HG03045 (cell line): ENCODE measurements around the gene SHISA6.

ENCODE experiments used
- ATAC-seq: cut with Tn5 transposase; IDR thresholded peaks from one replicate; pipeline ENCODE4 v1.9.1; 2021; ENCODE audit warnings: mild to moderate bottlenecking, moderate library complexity; ENCODE audit not compliant: unreplicated experiment

The SHISA6 gene

DNA sequence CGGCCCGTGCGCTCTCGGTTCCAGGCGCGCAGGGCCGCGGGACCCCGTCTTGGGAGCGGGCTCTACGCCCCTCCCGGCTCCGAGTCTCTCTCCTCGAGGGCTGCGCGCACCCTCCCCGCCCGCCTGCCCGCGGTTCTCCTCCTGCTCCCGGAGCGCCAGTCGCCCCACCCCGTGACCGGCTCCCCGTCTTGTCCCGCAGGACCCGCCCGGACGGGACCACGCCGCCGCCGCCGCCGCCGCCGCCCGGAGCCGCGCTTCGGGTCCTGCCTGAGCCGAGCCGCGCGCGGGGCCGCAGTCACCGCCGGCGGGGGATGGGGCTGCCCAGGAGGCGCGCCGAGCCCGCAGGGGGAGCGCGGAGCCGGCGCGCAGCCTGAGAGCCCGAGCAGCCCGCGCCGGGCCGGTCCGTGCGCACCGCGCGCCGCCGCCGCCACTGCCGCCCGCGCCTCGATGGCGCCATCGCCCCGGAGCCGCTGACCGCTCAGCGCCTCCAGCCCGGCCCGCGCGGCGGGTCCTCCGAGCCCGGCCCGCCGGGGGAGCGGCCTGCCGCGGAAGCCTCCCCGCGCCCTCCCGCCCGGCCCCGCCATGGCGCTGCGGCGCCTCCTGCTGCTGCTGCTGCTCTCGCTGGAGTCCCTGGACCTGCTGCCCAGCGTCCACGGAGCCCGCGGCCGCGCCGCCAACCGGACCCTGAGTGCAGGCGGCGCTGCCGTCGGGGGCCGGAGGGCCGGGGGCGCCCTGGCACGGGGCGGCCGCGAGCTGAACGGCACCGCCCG lies at the start of gene SHISA6:
Gene SHISA6, plus strand, starts transcription at position 373 of the 770 bp plus-strand sequence.
- ATAC-seq = no peak

- ATAC-seq = no peak
These were observed 45.2 kb upstream of the SHISA6 start for GRCh38 chr17:11195801-11196200.

DNA sequence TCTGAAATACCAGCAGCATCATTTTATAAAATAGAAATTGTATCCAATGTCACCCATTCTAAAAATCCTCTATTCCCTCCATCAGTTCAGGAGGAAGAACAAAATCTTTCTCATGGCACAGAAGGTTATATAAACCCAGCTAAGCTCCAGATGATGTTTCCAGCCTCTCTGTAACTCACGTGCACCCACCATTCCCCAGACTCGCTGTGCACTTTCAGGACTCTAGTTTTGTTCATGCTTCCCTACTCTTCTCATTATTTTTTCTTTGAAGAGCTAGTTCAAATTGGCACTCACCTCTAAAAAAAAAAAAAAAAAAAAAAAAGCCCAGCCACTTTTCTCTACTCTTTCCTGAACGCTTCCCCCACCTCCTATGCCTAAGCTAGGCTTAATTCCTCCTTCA lies 36.0 kb upstream of the SHISA6 start:
- ATAC-seq = no peak

GRCh38 chr17:11205659-11206058 lies 35.4 kb upstream of the SHISA6 start:
- no peak for ATAC-seq

GRCh38 chr17:11209906-11210305 lies 31.1 kb upstream of the SHISA6 start:
- ATAC-seq = no peak

DNA sequence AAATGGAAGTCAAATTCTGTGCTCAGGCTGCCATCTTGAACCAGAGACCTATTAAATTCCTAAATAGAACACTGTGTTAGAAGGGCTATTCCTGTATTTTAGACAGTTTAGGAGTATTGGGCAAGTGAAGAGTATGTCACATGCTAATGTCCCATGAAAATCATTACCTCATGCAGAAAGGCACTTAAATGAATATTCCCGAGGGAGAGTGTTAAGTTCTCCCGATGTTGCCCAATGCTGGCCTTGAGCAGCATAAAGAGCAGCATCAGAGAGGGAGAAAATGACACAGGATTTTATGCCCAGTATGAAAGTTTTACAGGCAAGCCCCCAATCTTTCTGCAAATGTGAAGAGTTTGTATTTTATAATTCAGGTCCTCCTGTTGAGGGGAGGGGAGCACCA lies 28.2 kb upstream of the SHISA6 start:
- no peak for ATAC-seq

DNA sequence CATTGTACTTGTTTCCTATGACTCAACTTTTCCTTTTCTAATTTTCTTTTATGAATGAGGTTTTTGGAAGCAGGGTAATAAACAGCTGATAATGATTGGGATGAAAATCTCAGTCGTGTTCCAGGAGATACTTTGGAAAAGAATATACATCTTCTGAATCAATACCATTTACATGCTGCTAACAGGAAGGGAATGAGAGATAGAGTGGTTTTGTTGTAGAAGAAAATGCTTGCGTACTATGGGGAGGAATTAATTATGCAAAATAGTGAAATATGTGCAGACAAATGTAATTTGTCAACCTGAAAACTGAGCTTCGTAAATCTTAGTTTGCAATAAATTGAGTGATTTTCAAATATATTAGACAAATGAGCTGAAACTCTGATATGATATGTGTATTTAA lies 24.0 kb upstream of the SHISA6 start:
- ATAC-seq = no peak

- ATAC-seq = no peak
These were observed 19.8 kb upstream of the SHISA6 start for GRCh38 chr17:11221196-11221595.

DNA sequence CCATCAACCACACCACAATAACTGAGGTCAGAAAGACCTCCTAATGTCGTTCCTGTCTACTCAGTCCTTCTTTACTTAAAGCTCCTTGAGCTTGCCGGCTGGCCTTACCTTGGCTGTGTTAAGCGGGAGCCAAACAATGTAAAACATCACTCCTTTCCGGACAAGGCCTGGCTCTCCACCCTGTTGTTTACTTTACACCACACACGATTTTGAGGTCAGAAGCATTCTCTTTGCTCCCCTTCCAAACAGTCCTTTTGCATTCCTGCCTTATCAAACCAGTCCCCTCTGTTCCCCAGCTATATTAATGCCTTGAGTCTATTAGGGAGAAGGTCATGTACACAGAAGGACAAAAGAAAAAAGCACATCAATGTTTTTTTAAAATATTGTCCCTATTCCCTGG lies 19.3 kb upstream of the SHISA6 start:
- no peak for ATAC-seq

- ATAC-seq = no peak
These were observed 2.3 kb upstream of the SHISA6 start for GRCh38 chr17:11238705-11239104.

GRCh38 chr17:11239379-11239970 lies 1.5 kb upstream of the SHISA6 start:
- no peak for ATAC-seq

- ATAC-seq = no peak
These were observed 772 bp upstream of the SHISA6 start for GRCh38 chr17:11240041-11240840.

- no peak for ATAC-seq
These were observed 706 bp downstream of the SHISA6 start for GRCh38 chr17:11241611-11242226.

DNA sequence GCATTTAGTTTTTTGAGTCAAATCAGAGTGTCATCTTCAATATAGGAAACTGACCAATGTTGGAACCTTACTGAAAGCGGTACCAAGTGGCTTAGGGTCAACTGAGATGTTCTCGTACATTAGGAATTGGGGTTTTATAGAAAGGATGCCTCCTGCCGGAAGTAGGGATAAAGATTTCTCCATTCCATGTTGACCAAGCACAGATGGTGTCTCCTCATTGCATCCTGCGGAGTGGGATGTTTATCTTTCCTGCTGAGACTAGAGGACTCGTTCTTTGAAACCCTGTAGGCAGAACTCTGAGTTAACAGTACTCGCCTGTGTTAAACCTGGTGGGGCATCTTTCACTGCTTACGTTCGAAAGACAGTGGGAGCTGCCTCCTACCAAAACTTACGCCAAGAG lies 1.4 kb downstream of the SHISA6 start:
- ATAC-seq = no peak

DNA sequence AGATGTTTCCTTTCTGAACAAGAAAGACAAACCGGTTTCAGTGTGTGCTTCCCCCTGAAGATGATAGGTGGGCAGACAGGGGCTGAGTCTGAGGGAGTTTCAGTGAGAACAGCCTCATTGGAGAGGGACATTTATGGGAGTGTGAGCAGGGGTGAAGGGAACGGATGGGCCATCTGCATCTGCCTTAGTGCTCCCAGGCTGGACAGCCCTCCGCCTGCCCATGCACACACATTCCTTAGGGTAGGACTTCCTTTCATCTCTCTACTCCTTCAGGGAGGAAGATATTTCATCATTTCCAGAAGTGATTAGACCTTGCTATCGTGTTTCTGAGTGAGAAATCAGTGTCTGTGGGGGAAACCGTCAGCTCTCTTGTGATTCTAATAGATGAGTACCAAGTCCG lies 3.8 kb downstream of the SHISA6 start:
- no peak for ATAC-seq

DNA sequence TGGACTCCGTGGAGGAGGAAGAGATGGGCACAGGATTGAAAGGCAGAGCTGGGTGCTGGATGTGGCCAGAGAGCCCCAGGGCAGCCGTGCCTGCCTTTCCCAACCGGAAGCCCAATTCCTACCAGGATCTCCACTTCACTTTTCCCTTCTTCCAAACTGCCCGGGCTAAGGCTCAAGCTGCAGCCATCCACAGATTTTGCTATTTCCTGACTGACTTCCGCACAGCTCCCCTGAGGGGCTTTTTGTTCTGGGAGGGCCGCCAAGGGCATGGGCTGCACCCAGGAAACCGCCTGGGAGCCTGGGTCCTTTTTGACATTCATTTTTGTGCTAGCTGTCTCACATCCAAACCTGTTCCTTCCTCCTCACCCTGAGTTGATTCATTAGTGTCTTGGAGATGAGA lies 4.2 kb downstream of the SHISA6 start:
- no peak for ATAC-seq

DNA sequence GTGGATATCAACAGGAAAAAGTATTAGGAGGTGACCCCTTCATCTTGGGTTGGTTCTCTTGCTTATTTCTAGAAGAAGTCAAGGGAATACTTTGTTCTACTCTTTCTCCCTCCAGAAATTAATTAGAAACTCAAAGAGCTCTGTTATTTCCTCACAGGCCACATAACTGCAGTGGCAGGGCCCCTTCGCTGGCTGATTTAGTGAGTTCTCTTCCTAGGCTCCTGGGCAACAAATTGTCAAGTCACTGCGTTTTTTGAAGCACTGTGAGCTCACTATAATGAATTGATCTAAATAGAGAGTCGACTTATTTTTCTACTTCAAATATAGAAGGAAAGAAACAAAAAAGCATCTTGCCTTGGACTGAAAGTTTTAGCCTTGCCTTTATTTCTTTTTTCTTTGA lies 4.8 kb downstream of the SHISA6 start:
- ATAC-seq = no peak

DNA sequence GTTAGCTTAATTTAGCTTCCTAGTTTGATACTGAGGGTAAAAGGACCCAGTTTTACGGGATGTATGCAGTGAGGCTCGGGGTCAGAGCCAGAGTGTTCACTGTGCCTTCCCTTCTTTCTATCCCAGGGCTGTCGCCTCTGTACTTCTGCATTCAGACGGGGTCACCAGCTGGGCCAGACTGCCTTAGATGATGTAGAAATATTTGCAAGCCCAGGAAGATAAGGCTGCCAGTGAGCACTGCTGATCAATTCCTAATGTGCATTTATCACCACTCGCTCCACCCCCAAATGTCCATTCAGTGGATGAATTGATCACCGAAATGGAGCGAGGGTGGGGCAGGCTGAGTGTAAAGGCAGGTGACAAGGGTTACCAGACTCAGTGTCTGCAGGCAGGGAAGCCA lies 9.1 kb downstream of the SHISA6 start:
- ATAC-seq = no peak

DNA sequence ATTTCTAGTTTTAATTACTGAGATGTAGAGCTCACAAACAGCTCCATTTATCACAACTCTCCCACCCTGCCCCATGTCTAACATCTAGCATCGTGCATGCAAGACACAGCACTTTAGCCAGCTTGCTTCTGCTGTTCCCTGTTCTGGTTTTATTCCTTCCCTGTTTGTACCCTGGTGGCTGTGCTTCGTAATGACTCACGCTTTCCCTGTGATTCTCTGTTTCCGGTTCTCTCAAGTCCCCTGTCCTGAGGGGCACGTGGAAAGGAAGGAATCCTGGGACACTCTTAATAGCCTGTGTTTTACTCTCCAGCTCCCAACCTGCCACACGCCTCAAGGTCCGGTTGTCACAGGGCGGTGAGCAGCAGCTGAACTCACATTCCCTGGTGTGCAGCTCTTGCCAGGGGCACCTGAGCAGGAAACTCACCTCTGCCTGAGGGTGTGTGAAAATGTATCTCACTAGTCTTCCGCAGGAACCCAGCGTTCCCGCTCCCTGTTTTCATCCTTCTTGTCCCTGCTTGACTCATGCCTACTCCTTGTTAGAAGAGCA lies 10.6 kb downstream of the SHISA6 start:
- no peak for ATAC-seq

DNA sequence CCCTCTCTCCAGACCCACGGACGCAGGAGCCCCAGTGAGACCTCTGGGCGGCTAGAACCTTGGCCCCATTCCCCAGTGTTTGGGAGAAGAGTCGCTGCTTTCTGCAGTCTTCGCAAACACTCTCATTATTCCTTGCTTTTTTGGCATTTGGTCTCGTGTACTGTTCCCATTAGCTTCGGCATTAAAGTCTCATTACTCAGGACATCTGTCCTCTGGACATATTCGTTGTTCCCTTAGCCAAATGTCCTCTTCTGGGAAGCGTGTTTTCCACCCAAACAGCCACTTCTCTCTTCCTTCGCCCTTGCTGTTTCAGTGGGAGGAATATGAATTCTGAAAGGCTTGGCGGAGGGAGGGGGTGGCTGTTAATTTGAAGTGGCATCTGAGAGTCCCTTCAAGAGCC lies 11.1 kb downstream of the SHISA6 start:
- no peak for ATAC-seq

- no peak for ATAC-seq
These were observed 15.9 kb downstream of the SHISA6 start for GRCh38 chr17:11256877-11257276.
